HCT116 (cell line): ENCODE measurements around the gene CLIP2.

Experiments
- CTCF ChIP-seq, 3 experiments: fragments of 200-600 bp in 1 of 3; sonication (generic) in 1 of 3; IDR thresholded peaks in 2 of 3; conservative IDR thresholded peaks in 1 of 3; 2 replicates each; pipeline ENCODE4 v1.5.1; 2012 to 2017; ENCODE audit warnings: low read depth in 2 of 3, low read length in 2 of 3, antibody characterized with exemption in 1 of 3, borderline replicate concordance in 1 of 3, control low read depth in 1 of 3, mild to moderate bottlenecking in 1 of 3, mixed read lengths in 1 of 3, mixed run types in 1 of 3, moderate library complexity in 1 of 3; ENCODE audit not compliant: insufficient read depth in 1 of 3
- RAD21 ChIP-seq: IDR thresholded peaks from 2 replicates; pipeline ENCODE4 v1.6.1; 2012; ENCODE audit warnings: low read depth, mild to moderate bottlenecking
- REST ChIP-seq: IDR thresholded peaks from 2 replicates; pipeline ENCODE4 v1.6.1; 2012; ENCODE audit warnings: low read depth

- TF ChIP-seq CTCF (IDR thresholded peaks at IDR 0.05 in 2 of 3, conservative IDR thresholded peaks at IDR 0.05 in 1 of 3; ENCODE audit: borderline replicate concordance in 1 of 3, insufficient read depth in 1 of 3, low read depth in 2 of 3, low read length in 2 of 3) = no peak
- no peak for TF ChIP-seq RAD21
- no peak for TF ChIP-seq REST
These were observed 25.6 kb upstream of the CLIP2 start for GRCh38 chr7:74263399-74264120.
